Measurements from ENCODE around the gene KLF7. TPM values are rescaled to one million over a fixed set of nuclear protein-coding genes. Genes with fewer than 3 reads are reported as not detected.

KLF7 gene
- total and polyA plus RNA-seq, 2 donors (not counting 3 experiments of a cell fraction or from before 2014, with no cell fraction given), result 32.8 to 42.9 TPM

DNA sequence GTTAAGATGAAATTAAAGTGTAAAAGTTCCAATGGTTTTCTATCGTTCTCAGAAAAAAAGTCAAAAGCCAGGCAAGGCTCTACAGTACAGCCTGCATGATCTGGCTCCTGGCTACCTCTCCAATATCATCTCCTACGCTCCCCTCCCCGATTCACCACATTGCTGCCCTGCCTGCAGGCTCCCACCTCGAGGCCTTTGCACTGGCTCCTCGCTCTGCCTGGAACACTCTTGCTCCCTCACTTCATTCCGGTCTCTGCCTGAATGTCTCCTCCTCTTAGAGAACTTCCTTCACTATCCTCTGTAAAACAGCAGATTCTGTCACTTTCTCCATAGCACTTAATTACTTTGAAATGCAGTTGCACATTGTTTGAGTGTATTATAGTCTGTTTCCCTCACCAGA lies 72.5 kb downstream of the KLF7 start:
- ChIA-PET CTCF (no interaction called here), POLR2A (no interaction called here)
- dilution Hi-C loops (cut with MboI; ENCODE audit: extremely low pct_ligation_motif_present, low sequenced_read_pairs), result no loop called here
- H3K36me3 ChIP-seq (ENCODE audit: control insufficient read depth in 2 of 2, extremely low read depth in 1 of 2, insufficient read depth in 2 of 2, low read length in 2 of 2), result peaks cover 2% of the 10 kb centered on the region in 2 experiments
- intact Hi-C loops (cut with micrococcal nuclease), result loop anchor here (10.0 kb wide), 1 partner anchor 398 kb away; no protein-coding TSS in a partner anchor
- peaks cover 12% of the 10 kb centered on the region for H3K4me1 ChIP-seq (ENCODE audit: control insufficient read depth, extremely low read depth, insufficient read depth, low read length)
- H3K79me2 ChIP-seq (ENCODE audit: control insufficient read depth, insufficient read depth, low read length), result peaks cover 79% of the 10 kb centered on the region
- H3K27ac ChIP-seq (ENCODE audit: insufficient read depth, low read depth, low read length), result no peak overlapping the region
- no peaks in the 10 kb centered on the region for H3K9me1 ChIP-seq (replicated peaks; ENCODE audit: control insufficient read depth, extremely low read depth, insufficient read depth, low read length)
- no peaks in the 10 kb centered on the region for H3K27me3 ChIP-seq (ENCODE audit: control insufficient read depth in 2 of 2, insufficient read depth in 2 of 2, low read length in 2 of 2)
- no peaks in the 10 kb centered on the region for H4K20me1 ChIP-seq (replicated peaks; ENCODE audit: control insufficient read depth, extremely low read depth, insufficient read depth, low read length)
- no peak overlapping the region for H3K4me3 ChIP-seq (replicated peaks in 1 of 3; ENCODE audit: insufficient read depth in 1 of 3, low read depth in 1 of 3, low read length in 3 of 3)
- H3K9ac ChIP-seq (replicated peaks; ENCODE audit: extremely low read depth, insufficient read depth, low read length), result no peak overlapping the region
- DNase-seq (ENCODE audit: low read depth, low spot score), result no peak
- no peak overlapping the region for H3K4me2 ChIP-seq (ENCODE audit: insufficient read depth, low read length)
- no peak for FAIRE-seq
- no peaks in the 10 kb centered on the region for H3K9me3 ChIP-seq (replicated peaks; ENCODE audit: control insufficient read depth, insufficient read depth, low read length)
- no peak for TF ChIP-seq GATA2 (IDR thresholded peaks at IDR 0.05; ENCODE audit: insufficient read depth, insufficient read length, low read depth, low read length)
- no peak for TF ChIP-seq EZH2 (IDR thresholded peaks at IDR 0.05; ENCODE audit: borderline replicate concordance, low read depth, low read length, severe bottlenecking)
- no peak for TF ChIP-seq FOS (IDR thresholded peaks at IDR 0.05; ENCODE audit: borderline replicate concordance, insufficient read depth, low read length)
- no peak for TF ChIP-seq POLR2AphosphoS5 (IDR thresholded peaks at IDR 0.05; ENCODE audit: insufficient read depth, low read depth, low read length)
- TF ChIP-seq, protein P1, sequence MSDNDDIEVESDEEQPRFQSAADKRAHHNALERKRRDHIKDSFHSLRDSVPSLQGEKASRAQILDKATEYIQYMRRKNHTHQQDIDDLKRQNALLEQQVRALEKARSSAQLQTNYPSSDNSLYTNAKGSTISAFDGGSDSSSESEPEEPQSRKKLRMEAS (IDR thresholded peaks at IDR 0.05; ENCODE audit: insufficient read depth, insufficient read length), result no peak
- TF ChIP-seq JUN (IDR thresholded peaks at IDR 0.05; ENCODE audit: borderline replicate concordance, insufficient read depth, insufficient read length, low read depth), result no peak
- no peak for TF ChIP-seq POLR2A (IDR thresholded peaks at IDR 0.05; ENCODE audit: low read depth, low read length)
- TF ChIP-seq MYC (IDR thresholded peaks at IDR 0.05; ENCODE audit: low read depth, low read length), result no peak
- TF ChIP-seq, protein P2, sequence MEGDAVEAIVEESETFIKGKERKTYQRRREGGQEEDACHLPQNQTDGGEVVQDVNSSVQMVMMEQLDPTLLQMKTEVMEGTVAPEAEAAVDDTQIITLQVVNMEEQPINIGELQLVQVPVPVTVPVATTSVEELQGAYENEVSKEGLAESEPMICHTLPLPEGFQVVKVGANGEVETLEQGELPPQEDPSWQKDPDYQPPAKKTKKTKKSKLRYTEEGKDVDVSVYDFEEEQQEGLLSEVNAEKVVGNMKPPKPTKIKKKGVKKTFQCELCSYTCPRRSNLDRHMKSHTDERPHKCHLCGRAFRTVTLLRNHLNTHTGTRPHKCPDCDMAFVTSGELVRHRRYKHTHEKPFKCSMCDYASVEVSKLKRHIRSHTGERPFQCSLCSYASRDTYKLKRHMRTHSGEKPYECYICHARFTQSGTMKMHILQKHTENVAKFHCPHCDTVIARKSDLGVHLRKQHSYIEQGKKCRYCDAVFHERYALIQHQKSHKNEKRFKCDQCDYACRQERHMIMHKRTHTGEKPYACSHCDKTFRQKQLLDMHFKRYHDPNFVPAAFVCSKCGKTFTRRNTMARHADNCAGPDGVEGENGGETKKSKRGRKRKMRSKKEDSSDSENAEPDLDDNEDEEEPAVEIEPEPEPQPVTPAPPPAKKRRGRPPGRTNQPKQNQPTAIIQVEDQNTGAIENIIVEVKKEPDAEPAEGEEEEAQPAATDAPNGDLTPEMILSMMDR (IDR thresholded peaks at IDR 0.05; ENCODE audit: extremely low read depth in 1 of 2, insufficient read depth in 1 of 2, low read depth in 1 of 2, low read length in 2 of 2), result no peak
- H2AFZ ChIP-seq (ENCODE audit: low read depth, low read length), result no peak overlapping the region
- BruUV-seq (replicated peaks), result no TSS peak
